Progenitor cell of endocrine pancreas (in vitro differentiated cells): ENCODE results near the gene IL17C. TPM values are rescaled to one million over a fixed set of nuclear protein-coding genes. Genes with fewer than 3 reads are reported as not detected.

Experiments used
- DNase-seq: peaks from one replicate; pipeline ENCODE4 v3.0.0; 2021; ENCODE audit warnings: low spot score; ENCODE audit not compliant: unreplicated experiment
- H3K27ac Mint-ChIP-seq: 2 replicates; pipeline ENCODE4 v1.8.0; 2021; ENCODE audit warnings: mild to moderate bottlenecking, moderate library complexity, mixed read lengths
- H3K27me3 Mint-ChIP-seq: 2 replicates; pipeline ENCODE4 v1.8.0; 2021; ENCODE audit warnings: mixed read lengths
- H3K36me3 Mint-ChIP-seq: 2 replicates; pipeline ENCODE4 v1.8.0; 2022; ENCODE audit warnings: mixed read lengths; ENCODE audit not compliant: insufficient read depth
- H3K4me1 Mint-ChIP-seq: 2 replicates; pipeline ENCODE4 v1.8.0; 2021; ENCODE audit warnings: low read depth, mixed read lengths
- H3K4me3 Mint-ChIP-seq: 2 replicates; pipeline ENCODE4 v1.8.0; 2021; ENCODE audit warnings: low read depth, mild to moderate bottlenecking, moderate library complexity, mixed read lengths
- H3K9me3 Mint-ChIP-seq: 2 replicates; pipeline ENCODE4 v1.8.0; 2021; ENCODE audit warnings: low read depth, mixed read lengths
- total RNA-seq: library from RNA; stranded (reverse); gene quantifications from 2 replicates; pipeline ENCODE4 v1.2.1, GENCODE V29; 2021
- TF ChIP-seq, protein P1 (sequence below): fragments of 200-600 bp; sonication (generic); IDR thresholded peaks from one replicate; pipeline ENCODE4 v1.5.0; 2021; ENCODE audit warnings: antibody characterized with exemption, mild to moderate bottlenecking; ENCODE audit not compliant: unreplicated experiment

IL17C gene
- total RNA-seq, 1 donor from 2014 or later: 0.29 TPM

GRCh38 chr16:88654363-88655052 is 16.1 kb downstream of the IL17C start:
- no peaks in the 10 kb centered on the region for H3K9me3 Mint-ChIP-seq
- H3K36me3 Mint-ChIP-seq: peaks cover 7% of the 10 kb centered on the region
- no peak overlapping the region for H3K27ac Mint-ChIP-seq
- H3K4me1 Mint-ChIP-seq: no peaks in the 10 kb centered on the region
- H3K27me3 Mint-ChIP-seq: no peaks in the 10 kb centered on the region
- DNase-seq: no peak
- TF ChIP-seq, protein P1, sequence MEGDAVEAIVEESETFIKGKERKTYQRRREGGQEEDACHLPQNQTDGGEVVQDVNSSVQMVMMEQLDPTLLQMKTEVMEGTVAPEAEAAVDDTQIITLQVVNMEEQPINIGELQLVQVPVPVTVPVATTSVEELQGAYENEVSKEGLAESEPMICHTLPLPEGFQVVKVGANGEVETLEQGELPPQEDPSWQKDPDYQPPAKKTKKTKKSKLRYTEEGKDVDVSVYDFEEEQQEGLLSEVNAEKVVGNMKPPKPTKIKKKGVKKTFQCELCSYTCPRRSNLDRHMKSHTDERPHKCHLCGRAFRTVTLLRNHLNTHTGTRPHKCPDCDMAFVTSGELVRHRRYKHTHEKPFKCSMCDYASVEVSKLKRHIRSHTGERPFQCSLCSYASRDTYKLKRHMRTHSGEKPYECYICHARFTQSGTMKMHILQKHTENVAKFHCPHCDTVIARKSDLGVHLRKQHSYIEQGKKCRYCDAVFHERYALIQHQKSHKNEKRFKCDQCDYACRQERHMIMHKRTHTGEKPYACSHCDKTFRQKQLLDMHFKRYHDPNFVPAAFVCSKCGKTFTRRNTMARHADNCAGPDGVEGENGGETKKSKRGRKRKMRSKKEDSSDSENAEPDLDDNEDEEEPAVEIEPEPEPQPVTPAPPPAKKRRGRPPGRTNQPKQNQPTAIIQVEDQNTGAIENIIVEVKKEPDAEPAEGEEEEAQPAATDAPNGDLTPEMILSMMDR: no peak
- H3K4me3 Mint-ChIP-seq: no peak overlapping the region

DNA sequence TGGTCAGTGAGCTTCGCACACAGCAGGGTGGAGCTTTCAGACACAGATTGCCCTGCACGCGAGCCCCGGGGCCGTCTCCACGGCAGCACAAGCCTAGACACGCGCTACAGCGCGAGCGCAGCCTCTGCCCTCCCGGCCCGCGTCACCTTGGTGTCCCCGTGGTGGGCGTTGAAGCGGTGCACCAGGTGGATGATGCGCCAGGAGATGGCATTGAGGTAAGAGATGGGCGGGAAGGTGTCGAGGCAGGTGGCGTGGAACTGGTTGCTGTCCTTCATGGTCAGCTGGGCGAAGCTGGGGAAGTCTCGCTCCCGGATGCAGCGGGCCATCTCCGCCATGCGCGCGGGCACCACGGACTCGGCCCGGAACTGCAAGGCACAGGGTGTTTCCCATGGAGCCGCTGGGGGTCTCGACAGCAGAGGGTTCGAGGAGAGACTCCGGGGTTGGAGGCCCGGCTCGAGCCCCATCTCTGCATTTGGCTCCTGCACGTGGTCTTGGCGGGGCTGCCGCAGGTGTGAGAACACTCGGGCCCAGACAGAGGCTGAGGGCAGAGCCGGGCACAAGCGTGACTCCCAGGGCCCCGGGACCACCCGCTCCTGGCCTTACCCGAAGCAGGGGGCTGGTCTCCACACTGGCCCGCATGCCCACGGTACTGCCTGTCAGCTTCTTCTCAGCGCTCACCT is 16.8 kb downstream of the IL17C start:
- TF ChIP-seq, protein P1: no peak
- H3K4me1 Mint-ChIP-seq: no peaks in the 10 kb centered on the region
- H3K27ac Mint-ChIP-seq: no peak overlapping the region
- no peak for DNase-seq
- no peaks in the 10 kb centered on the region for H3K27me3 Mint-ChIP-seq
- peaks cover 8% of the 10 kb centered on the region for H3K36me3 Mint-ChIP-seq
- H3K4me3 Mint-ChIP-seq: no peak overlapping the region
- no peaks in the 10 kb centered on the region for H3K9me3 Mint-ChIP-seq

DNA sequence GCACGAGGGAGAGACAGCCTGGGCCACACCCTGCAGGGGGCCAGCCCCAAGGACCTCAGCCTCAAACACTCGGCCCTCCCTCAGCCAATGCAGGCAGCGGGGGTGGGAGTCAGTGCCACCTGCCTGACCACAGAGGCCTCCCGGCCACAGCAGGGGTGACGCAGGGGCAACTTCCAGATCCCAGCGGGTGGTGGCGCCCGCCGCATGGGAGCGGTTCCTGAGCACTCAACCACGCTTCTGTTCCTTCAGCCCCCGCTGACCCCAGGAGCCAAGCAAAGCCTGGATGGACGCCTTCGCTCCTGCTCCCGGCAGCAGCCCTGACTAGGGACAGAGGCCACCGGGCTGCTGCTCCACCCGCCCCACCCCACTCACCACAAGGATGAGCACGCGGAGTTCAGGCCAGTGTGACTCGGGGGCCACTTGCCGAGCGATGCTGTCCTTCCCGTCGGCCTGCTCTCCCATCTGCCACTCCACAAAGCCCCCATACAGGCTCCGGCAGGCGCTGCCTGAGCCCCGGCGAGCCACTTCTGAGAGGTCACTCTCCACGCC is 17.4 kb downstream of the IL17C start:
- Mint-ChIP-seq H3K9me3 (no peaks in the 10 kb centered on the region), H3K27ac (no peak overlapping the region), H3K36me3 (peaks cover 9% of the 10 kb centered on the region), H3K4me3 (no peak overlapping the region), H3K4me1 (no peaks in the 10 kb centered on the region), H3K27me3 (no peaks in the 10 kb centered on the region)
- TF ChIP-seq, protein P1: no peak
- no peak for DNase-seq

DNA sequence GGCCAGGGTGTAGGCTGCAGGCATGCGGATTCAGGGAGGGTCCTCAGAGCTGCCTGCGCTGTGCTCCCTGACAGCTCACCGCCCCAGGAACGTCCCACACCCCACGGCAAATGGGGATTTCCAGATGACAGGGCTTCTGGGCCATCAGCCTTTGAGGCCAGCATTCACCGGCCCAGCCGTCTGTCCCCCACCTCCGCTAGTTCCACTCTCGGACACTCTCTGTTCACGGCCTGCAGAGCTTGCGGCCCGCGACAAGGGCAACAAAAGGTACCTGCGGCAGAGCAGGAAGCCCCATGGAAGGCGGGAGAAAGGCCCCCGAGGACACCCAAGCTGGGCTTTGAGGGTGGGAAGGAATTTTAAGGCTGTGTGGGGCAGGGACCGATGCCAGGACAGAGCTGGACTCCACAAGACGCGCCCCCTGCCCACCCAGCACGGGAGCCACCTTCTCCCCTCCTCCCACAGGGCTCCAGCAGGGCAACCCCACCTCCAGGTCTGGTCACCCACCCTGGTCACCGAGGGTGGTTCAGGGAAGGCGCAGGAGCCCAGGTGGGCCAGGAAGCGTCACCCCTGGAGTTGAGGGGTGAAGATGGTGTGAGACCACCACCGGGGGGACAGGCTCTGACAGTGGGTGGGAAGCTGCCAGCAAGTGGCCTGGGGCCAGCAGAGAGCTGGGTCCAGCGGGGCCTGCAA is 18.1 kb downstream of the IL17C start:
- TF ChIP-seq, protein P1: no peak
- no peaks in the 10 kb centered on the region for H3K9me3 Mint-ChIP-seq
- DNase-seq: no peak
- H3K27me3 Mint-ChIP-seq: no peaks in the 10 kb centered on the region
- peaks cover 9% of the 10 kb centered on the region for H3K36me3 Mint-ChIP-seq
- H3K4me3 Mint-ChIP-seq: no peak overlapping the region
- peaks cover 2% of the 10 kb centered on the region for H3K4me1 Mint-ChIP-seq
- no peak overlapping the region for H3K27ac Mint-ChIP-seq

GRCh38 chr16:88657371-88657770 is 19.0 kb downstream of the IL17C start:
- Mint-ChIP-seq H3K36me3 (peaks cover 9% of the 10 kb centered on the region), H3K9me3 (no peaks in the 10 kb centered on the region), H3K27ac (no peak overlapping the region), H3K27me3 (no peaks in the 10 kb centered on the region), H3K4me3 (no peak overlapping the region), H3K4me1 (peaks cover 6% of the 10 kb centered on the region)
- TF ChIP-seq, protein P1: no peak
- DNase-seq: peak; percentile 7
